ENCODE results near the gene PGF.

GRCh38 chr14:74909501-74909900 is 45.9 kb downstream of the PGF start:
- TF ChIP-seq CTCF (IDR thresholded peaks at IDR 0.05), result no peak
- no peak for TF ChIP-seq POLR2A (IDR thresholded peaks at IDR 0.05)
- TF ChIP-seq POLR2AphosphoS5 (IDR thresholded peaks at IDR 0.05; ENCODE audit: insufficient read depth in 1 of 2, low read depth in 1 of 2), result no peak

Data from vagina (tissue), 2 donors.